ENCODE measurements around the gene KCNIP4.

Gene KCNIP4

DNA sequence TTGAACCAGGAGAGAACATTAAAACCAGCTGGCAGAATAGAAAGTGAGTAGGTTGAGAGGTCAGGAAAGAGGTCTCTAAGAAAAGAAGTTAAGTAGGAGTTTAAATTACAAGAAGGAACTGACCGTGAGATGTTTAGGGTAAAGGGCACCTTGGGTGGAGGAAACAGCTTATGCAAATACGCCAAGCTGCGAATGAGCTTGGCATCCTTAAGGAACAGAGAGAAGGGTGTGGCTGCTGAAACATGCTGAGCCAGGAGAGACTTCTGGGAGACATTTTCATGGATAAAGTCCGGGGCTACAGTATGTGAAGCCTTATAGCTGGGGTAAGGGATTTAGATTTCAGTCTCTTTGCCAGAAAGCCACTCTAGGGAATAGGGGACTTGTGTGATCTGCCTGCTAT, 249.1 kb downstream of the KCNIP4 start:
- Histone ChIP-seq H3K4me3 (no peak overlapping the region), H3K36me3 (ENCODE audit: insufficient read depth, low read length) (no peaks in the 10 kb centered on the region), H3K27ac (no peak overlapping the region), H3K9ac (ENCODE audit: insufficient read length) (no peak overlapping the region), H3K9me3 (ENCODE audit: low read depth, low read length) (no peaks in the 10 kb centered on the region)
- no peak for DNase-seq (ENCODE audit: low read depth, low spot score)
- TF ChIP-seq FOXP2 (optimal IDR thresholded peaks at IDR 0.05; ENCODE audit: control extremely low read depth, extremely low read length, insufficient read depth) (no peak), POLR2AphosphoS5 (IDR thresholded peaks at IDR 0.05; ENCODE audit: borderline replicate concordance, low read depth, low read length) (no peak), EZH2 (IDR thresholded peaks at IDR 0.05) (no peak)

DNA sequence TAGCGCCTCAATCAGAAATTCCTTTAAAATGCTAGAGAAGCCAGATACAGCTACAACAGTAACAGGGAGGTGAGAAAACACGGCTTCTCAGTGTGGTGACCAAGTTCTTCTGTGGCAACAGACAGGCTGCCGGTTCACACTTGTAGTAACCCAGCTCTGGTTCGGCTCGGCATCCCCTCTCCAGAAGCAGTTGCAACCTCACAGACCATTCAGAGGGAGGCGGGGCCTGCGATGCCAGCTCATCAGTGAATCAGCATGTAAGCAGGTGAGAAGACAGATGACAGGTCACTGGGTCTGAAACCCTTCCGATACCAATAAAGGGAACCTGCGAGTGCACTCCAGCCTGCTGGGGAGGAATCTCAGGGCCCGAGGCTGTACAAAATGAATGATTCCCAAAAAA, 251.0 kb downstream of the KCNIP4 start:
- TF ChIP-seq POLR2AphosphoS5 (IDR thresholded peaks at IDR 0.05; ENCODE audit: borderline replicate concordance, low read depth, low read length): no peak
- TF ChIP-seq FOXP2 (optimal IDR thresholded peaks at IDR 0.05; ENCODE audit: control extremely low read depth, extremely low read length, insufficient read depth): no peak
- TF ChIP-seq EZH2 (IDR thresholded peaks at IDR 0.05): no peak
- Histone ChIP-seq H3K36me3 (ENCODE audit: insufficient read depth, low read length) (no peaks in the 10 kb centered on the region), H3K27ac (no peak overlapping the region), H3K9ac (ENCODE audit: insufficient read length) (no peak overlapping the region), H3K9me3 (ENCODE audit: low read depth, low read length) (no peaks in the 10 kb centered on the region), H3K4me3 (no peak overlapping the region)
- no peak for DNase-seq (ENCODE audit: low read depth, low spot score)

DNA sequence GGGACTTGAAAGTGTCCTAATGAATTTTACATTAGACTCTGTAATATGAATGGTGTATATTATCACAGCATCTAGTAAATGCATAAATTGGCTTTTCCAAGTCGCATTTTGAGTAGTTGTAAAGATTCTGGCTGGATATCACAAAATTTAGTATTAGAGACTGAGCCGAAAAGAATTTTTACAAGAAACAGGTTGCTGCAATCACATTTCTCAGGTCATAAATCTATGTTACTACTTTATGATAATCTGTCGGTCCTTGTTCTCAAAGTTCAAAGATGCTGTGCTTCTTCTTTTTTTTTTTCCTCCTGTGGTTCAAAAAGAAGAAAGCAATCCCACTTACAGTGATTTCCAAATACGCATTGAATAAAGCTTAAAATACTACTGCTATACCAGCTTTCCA, 253.4 kb downstream of the KCNIP4 start:
- TF ChIP-seq EZH2 (IDR thresholded peaks at IDR 0.05) (no peak), POLR2AphosphoS5 (IDR thresholded peaks at IDR 0.05; ENCODE audit: borderline replicate concordance, low read depth, low read length) (no peak), FOXP2 (optimal IDR thresholded peaks at IDR 0.05; ENCODE audit: control extremely low read depth, extremely low read length, insufficient read depth) (no peak)
- Histone ChIP-seq H3K36me3 (ENCODE audit: insufficient read depth, low read length) (no peaks in the 10 kb centered on the region), H3K9ac (ENCODE audit: insufficient read length) (no peak overlapping the region), H3K4me3 (no peak overlapping the region), H3K27ac (no peak overlapping the region), H3K9me3 (ENCODE audit: low read depth, low read length) (no peaks in the 10 kb centered on the region)
- DNase-seq (ENCODE audit: low read depth, low spot score): no peak

DNA sequence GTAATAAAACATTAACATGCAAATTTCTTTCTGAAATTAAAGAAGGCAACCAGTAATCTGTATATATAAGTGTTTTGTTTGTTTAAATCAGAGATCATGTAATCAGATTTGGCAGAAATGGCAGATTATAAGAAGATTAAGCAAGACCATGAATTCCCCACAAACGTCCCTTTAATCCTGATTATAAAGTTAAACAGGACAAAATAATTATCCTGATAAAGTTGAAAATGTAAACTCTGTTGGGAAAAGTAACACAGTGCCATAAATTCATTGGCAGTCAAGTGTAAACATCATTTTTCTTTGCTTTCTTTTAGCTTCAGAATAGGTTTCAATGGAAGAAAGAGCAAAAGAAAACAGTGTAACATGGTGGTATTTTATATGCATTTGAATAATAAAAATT, 256.3 kb downstream of the KCNIP4 start:
- no peak for DNase-seq (ENCODE audit: low read depth, low spot score)
- Histone ChIP-seq H3K36me3 (ENCODE audit: insufficient read depth, low read length) (no peaks in the 10 kb centered on the region), H3K9me3 (ENCODE audit: low read depth, low read length) (no peaks in the 10 kb centered on the region), H3K9ac (ENCODE audit: insufficient read length) (no peak overlapping the region), H3K4me3 (no peak overlapping the region), H3K27ac (no peak overlapping the region)
- TF ChIP-seq POLR2AphosphoS5 (IDR thresholded peaks at IDR 0.05; ENCODE audit: borderline replicate concordance, low read depth, low read length): no peak
- TF ChIP-seq FOXP2 (optimal IDR thresholded peaks at IDR 0.05; ENCODE audit: control extremely low read depth, extremely low read length, insufficient read depth): no peak
- no peak for TF ChIP-seq EZH2 (IDR thresholded peaks at IDR 0.05)

DNA sequence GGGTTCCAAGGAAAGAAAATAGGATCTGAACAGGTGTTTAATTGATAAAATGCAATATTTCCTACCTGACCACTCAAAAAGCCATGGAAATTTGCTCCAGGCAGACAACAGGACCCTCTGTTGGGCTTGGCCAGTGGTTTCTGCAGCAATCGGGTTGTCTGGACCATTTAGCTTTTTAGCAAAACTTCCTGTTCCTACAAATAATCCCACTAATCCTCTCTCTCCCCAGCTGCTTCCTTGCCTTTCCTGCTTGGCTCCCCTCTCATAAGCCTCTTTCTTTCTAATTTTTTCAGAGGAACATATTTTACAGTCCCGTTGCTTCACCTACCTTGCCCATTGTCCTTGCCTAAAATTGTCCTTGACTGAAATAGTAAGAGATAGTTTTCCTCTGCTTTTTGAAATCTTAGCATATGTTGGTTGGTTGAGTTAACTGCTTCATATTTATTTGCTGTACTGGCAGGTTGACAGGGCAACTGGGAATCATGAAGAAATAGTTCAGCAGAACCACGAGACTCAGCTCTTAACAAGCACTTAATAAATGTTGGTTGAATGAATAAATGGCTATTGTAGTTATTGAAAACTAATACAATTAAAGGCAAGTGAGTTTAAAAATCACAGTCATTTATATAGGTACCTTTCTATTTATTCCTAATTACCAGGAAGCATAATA, 259.8 kb downstream of the KCNIP4 start:
- no peak for DNase-seq (ENCODE audit: low read depth, low spot score)
- TF ChIP-seq POLR2AphosphoS5 (IDR thresholded peaks at IDR 0.05; ENCODE audit: borderline replicate concordance, low read depth, low read length) (no peak), EZH2 (IDR thresholded peaks at IDR 0.05) (no peak), FOXP2 (optimal IDR thresholded peaks at IDR 0.05; ENCODE audit: control extremely low read depth, extremely low read length, insufficient read depth) (no peak)
- H3K36me3 ChIP-seq (ENCODE audit: insufficient read depth, low read length): no peaks in the 10 kb centered on the region
- no peak overlapping the region for H3K9ac ChIP-seq (ENCODE audit: insufficient read length)
- no peak overlapping the region for H3K4me3 ChIP-seq
- no peaks in the 10 kb centered on the region for H3K9me3 ChIP-seq (ENCODE audit: low read depth, low read length)
- H3K27ac ChIP-seq: no peak overlapping the region

DNA sequence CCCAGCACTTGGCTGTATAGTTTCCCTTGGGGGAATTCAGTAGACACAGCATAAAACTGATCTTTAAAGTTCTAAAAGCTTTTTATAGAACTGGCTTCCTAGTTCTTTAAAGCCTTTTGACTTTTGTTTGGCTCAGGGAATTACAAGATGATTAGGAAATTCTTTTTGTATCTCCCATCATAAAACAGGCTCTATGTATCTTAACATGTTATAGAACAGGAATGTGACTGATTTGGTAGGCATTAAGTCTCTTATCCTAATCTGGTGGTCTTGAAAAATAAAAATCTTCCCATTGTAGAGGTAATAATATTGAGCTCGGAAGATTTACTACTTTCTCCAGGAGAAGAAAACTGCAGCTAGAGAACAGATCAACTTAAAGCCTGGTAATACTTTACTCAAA, 262.7 kb downstream of the KCNIP4 start:
- Histone ChIP-seq H3K9me3 (ENCODE audit: low read depth, low read length) (no peaks in the 10 kb centered on the region), H3K36me3 (ENCODE audit: insufficient read depth, low read length) (no peaks in the 10 kb centered on the region)
- TF ChIP-seq EZH2 (IDR thresholded peaks at IDR 0.05) (no peak), FOXP2 (optimal IDR thresholded peaks at IDR 0.05; ENCODE audit: control extremely low read depth, extremely low read length, insufficient read depth) (no peak), POLR2AphosphoS5 (IDR thresholded peaks at IDR 0.05; ENCODE audit: borderline replicate concordance, low read depth, low read length) (no peak)

DNA sequence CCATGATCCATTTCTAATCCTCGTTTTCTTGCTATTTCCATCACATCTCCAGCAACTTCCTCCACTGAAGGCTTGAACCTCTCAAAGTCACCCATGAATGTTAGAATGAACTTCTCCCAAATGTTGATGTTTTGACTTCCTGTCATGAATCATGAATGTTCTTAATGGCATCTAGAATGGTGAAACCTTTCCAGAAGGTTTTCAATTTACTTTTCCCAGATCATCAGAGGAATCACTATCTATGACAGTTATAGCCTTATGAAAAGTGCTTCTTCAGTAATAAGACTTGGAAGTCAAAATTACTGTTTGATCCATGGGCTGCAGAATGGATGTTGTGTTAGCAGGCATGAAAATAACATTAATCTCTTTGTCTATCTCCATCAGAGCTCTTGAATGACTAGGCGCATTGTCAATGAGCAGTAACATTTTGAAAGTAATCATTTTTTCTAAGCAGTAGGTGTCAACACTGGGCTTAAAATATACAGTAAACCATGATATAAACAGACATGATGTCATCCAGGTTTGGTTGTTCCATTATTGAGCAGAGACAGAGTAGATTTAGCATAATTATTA, 268.2 kb downstream of the KCNIP4 start:
- Histone ChIP-seq H3K9ac (ENCODE audit: insufficient read length) (no peak overlapping the region), H3K36me3 (ENCODE audit: insufficient read depth, low read length) (no peaks in the 10 kb centered on the region), H3K9me3 (ENCODE audit: low read depth, low read length) (no peaks in the 10 kb centered on the region), H3K4me3 (no peak overlapping the region), H3K27ac (no peak overlapping the region)
- no peak for DNase-seq (ENCODE audit: low read depth, low spot score)
- TF ChIP-seq EZH2 (IDR thresholded peaks at IDR 0.05) (no peak), POLR2AphosphoS5 (IDR thresholded peaks at IDR 0.05; ENCODE audit: borderline replicate concordance, low read depth, low read length) (no peak), FOXP2 (optimal IDR thresholded peaks at IDR 0.05; ENCODE audit: control extremely low read depth, extremely low read length, insufficient read depth) (no peak)

More for the DNA sequence above, 262.7 kb downstream of the KCNIP4 start:
- Histone ChIP-seq H3K4me3 (no peak overlapping the region), H3K27ac (no peak overlapping the region), H3K9ac (ENCODE audit: insufficient read length) (no peak overlapping the region)
- no peak for DNase-seq (ENCODE audit: low read depth, low spot score)

DNA sequence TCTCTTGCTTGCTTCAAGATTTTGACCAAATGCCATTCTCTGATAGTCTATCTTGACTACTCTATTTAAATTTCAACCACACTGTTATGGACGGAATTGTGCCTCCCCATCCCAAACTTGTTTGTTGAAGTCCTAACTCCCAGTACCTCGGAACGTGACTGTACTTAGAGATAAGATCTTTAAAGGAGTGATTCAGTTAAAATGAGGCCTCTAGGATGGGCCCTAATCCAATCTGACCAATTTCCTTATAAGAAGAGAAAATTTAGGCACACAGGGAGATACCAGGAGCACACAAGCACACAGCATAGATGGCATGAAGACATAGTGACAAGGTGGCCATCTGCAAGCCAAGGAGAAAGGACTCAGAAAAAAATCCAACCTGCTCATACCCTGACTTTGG, 269.9 kb downstream of the KCNIP4 start:
- Histone ChIP-seq H3K27ac (no peak overlapping the region), H3K4me3 (no peak overlapping the region), H3K9ac (ENCODE audit: insufficient read length) (no peak overlapping the region), H3K9me3 (ENCODE audit: low read depth, low read length) (no peaks in the 10 kb centered on the region), H3K36me3 (ENCODE audit: insufficient read depth, low read length) (no peaks in the 10 kb centered on the region)
- no peak for TF ChIP-seq FOXP2 (optimal IDR thresholded peaks at IDR 0.05; ENCODE audit: control extremely low read depth, extremely low read length, insufficient read depth)
- no peak for TF ChIP-seq EZH2 (IDR thresholded peaks at IDR 0.05)
- TF ChIP-seq POLR2AphosphoS5 (IDR thresholded peaks at IDR 0.05; ENCODE audit: borderline replicate concordance, low read depth, low read length): no peak
- no peak for DNase-seq (ENCODE audit: low read depth, low spot score)
